ENCODE results near the gene ADAMTSL2.

Gene ADAMTSL2

GRCh38 chr9:133538176-133538575, 3.7 kb downstream of the ADAMTSL2 start:
- no peak for DNase-seq (ENCODE audit: low read depth)
- no peak overlapping the region for H3K4me3 ChIP-seq (ENCODE audit: low read length)
- TF ChIP-seq CTCF (conservative IDR thresholded peaks at IDR 0.05; ENCODE audit: low read depth, low read length) = no peak

- no peak for TF ChIP-seq CTCF (conservative IDR thresholded peaks at IDR 0.05; ENCODE audit: low read depth, low read length)
- no peak overlapping the region for H3K4me3 ChIP-seq (ENCODE audit: low read length)
- no peak for DNase-seq (ENCODE audit: low read depth)
These were observed 4.6 kb downstream of the ADAMTSL2 start for GRCh38 chr9:133538851-133539833.

GRCh38 chr9:133539991-133540697, 5.6 kb downstream of the ADAMTSL2 start:
- no peak overlapping the region for H3K4me3 ChIP-seq (ENCODE audit: low read length)
- no peak for TF ChIP-seq CTCF (conservative IDR thresholded peaks at IDR 0.05; ENCODE audit: low read depth, low read length)
- no peak for DNase-seq (ENCODE audit: low read depth)

- no peak for DNase-seq (ENCODE audit: low read depth)
- no peak overlapping the region for H3K4me3 ChIP-seq (ENCODE audit: low read length)
- no peak for TF ChIP-seq CTCF (conservative IDR thresholded peaks at IDR 0.05; ENCODE audit: low read depth, low read length)
These were observed 6.2 kb downstream of the ADAMTSL2 start for GRCh38 chr9:133540698-133541025.

- DNase-seq (ENCODE audit: low read depth) = no peak
- TF ChIP-seq CTCF (conservative IDR thresholded peaks at IDR 0.05; ENCODE audit: low read depth, low read length) = no peak
These were observed 7.5 kb downstream of the ADAMTSL2 start for GRCh38 chr9:133542002-133542401.

DNA sequence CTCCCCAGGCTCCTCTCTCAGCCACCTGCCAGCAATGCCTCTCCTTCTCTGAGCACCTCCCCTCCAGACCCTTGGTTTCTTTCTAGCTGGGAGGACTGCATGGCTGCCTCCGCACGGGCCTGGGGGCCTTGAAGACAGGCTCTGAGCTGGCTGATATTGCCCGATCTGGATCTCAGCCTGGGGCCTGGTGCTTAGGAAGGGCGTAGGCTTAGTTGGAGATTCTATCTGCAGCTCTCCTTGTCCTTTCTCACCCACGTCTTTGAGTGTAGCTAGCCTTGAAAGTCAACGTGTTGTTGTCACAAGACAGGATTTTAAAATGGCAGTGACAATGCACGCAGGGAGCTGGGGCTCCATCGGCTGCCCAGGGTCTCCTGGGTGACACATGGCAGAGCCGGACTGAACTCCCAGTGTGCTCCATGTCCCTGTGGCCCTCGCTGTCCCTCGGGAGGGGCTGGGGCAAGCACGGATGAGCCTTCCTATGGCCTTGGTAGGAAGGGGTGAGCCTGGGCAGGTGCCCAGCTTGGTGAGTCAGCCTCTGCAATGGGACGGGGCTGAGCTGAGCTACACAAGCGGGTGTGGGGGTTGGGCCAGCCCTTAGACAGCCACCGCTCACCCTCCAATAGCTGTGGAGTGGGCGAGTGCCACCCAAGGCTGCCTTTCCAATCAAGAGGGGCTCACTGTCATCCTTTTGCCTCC, 9.4 kb downstream of the ADAMTSL2 start:
- H3K4me3 ChIP-seq (ENCODE audit: low read length) = no peak overlapping the region
- no peak for TF ChIP-seq CTCF (conservative IDR thresholded peaks at IDR 0.05; ENCODE audit: low read depth, low read length)
- no peak for DNase-seq (ENCODE audit: low read depth)

More at GRCh38 chr9:133542002-133542401, 7.5 kb downstream of the ADAMTSL2 start:
- no peak overlapping the region for H3K4me3 ChIP-seq (ENCODE audit: low read length)

Measured in retinal pigment epithelial cell (primary cell).